Measurements from ENCODE around the gene LLGL1.

The LLGL1 gene

GRCh38 chr17:18225121-18225641 lies at the start of gene LLGL1:
Gene LLGL1 (plus strand): TSS chr17:18225635. CDS start chr17:18225683, 48 bp downstream.
- peak; percentile 94 for DNase-seq

GRCh38 chr17:18176176-18176575 lies 49.3 kb upstream of the LLGL1 start:
- DNase-seq, result no peak

- no peak for DNase-seq
These were observed 48.3 kb upstream of the LLGL1 start for GRCh38 chr17:18177133-18177532.

GRCh38 chr17:18177722-18178121 lies 47.7 kb upstream of the LLGL1 start:
- DNase-seq, result no peak

- no peak for DNase-seq
These were observed 46.2 kb upstream of the LLGL1 start for GRCh38 chr17:18179196-18179595.

- DNase-seq, result no peak
These were observed 45.6 kb upstream of the LLGL1 start for GRCh38 chr17:18179804-18180203.

- DNase-seq, result peak; percentile 60
These were observed 44.1 kb upstream of the LLGL1 start for GRCh38 chr17:18181358-18181757.

- no peak for DNase-seq
These were observed 43.1 kb upstream of the LLGL1 start for GRCh38 chr17:18182110-18182977.

- DNase-seq, result peak; percentile 81
These were observed 42.5 kb upstream of the LLGL1 start for GRCh38 chr17:18182978-18183333.

GRCh38 chr17:18183334-18184142 lies 41.9 kb upstream of the LLGL1 start, which contains the start of gene ALKBH5:
Gene ALKBH5 (plus strand): TSS chr17:18183828. CDS start chr17:18184244, 416 bp downstream.
- peak; percentile 97 for DNase-seq

- DNase-seq, result peak; percentile 71
These were observed 41.0 kb upstream of the LLGL1 start for GRCh38 chr17:18184143-18185031.

GRCh38 chr17:18185391-18185790 lies 40.0 kb upstream of the LLGL1 start:
- DNase-seq, result no peak

- no peak for DNase-seq
These were observed 39.4 kb upstream of the LLGL1 start for GRCh38 chr17:18185832-18186626.

- DNase-seq, result no peak
These were observed 38.8 kb upstream of the LLGL1 start for GRCh38 chr17:18186627-18186982.

GRCh38 chr17:18187226-18187625 lies 38.2 kb upstream of the LLGL1 start:
- DNase-seq, result no peak

GRCh38 chr17:18187821-18188761 lies 37.3 kb upstream of the LLGL1 start:
- no peak for DNase-seq

GRCh38 chr17:18190628-18191235 lies 34.7 kb upstream of the LLGL1 start:
- no peak for DNase-seq

GRCh38 chr17:18191236-18191667 lies 34.2 kb upstream of the LLGL1 start:
- no peak for DNase-seq

- DNase-seq, result no peak
These were observed 33.5 kb upstream of the LLGL1 start for GRCh38 chr17:18191967-18192366.

- no peak for DNase-seq
These were observed 31.0 kb upstream of the LLGL1 start for GRCh38 chr17:18194394-18194793.
